Dedifferentiated amniotic fluid mesenchymal stem cell (primary cell): ENCODE measurements around the gene MAP4.
"Not testable (repeated sequence)": the region's sequence is repeated elsewhere in the genome, so short reads cannot be mapped to it uniquely, and the experiment has no call there.

ENCODE experiments used
- DNase-seq: peaks from one replicate; pipeline ENCODE4 v3.0.0-alpha.2; 2016; ENCODE audit errors: extremely low spot score

Gene MAP4

DNA sequence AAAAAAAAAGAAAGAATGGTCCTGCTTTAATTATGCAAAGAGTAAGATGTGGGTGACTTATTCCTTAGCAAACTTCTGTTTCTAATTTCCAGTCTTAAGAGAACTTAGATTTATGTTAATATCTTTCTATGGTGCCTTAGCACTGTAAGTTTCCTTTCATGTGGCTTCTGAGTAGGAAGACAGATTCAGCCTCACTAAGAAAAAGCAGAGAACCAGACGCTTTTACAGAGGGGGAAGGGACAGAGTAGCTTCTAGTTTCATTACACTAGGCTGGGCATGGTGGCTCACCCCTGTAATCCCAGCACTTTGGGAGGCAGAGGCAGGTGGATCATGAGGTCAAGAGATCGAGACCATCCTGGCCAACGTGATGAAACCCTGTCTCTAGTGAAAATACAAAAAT lies 118.3 kb downstream of the MAP4 start:
- DNase-seq: no peak

DNA sequence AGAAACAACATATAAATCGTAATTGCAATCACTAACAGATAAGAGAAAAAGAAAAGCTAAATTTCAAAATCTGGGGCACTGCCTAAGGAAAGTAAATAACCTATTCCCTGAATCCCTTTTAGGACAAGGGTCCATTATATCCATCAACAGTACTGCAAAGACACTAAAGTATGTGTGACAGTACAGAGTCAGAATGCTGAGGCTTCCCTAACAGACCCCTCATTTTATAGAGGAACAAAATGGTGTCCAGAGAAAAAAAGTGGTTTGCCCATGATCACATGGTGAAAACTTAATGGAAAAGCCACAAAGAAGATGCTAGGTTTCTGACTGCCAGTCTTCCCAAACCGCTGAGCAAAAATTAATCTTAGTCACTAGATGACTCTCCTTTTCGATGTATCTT lies 119.5 kb downstream of the MAP4 start:
- no peak for DNase-seq

DNA sequence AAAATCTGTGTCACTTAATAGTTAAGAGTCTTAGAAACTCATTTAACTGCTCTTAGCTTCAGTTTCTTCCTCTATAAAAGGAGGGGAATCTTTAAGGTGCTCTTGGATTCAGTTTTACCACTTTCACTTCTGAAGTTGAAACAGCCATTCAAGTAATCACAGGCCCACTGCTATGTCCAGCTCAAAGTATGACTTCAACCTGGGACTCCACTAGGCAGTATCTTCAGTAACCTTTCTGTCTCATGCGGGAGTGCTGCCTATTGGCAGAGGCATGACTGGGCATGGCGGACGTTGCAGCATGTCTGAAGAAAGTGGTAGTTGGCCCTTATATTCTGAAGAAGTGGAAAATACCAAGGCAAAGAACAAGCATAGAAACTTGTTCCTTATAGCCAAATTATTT lies 121.0 kb downstream of the MAP4 start:
- DNase-seq: no peak

DNA sequence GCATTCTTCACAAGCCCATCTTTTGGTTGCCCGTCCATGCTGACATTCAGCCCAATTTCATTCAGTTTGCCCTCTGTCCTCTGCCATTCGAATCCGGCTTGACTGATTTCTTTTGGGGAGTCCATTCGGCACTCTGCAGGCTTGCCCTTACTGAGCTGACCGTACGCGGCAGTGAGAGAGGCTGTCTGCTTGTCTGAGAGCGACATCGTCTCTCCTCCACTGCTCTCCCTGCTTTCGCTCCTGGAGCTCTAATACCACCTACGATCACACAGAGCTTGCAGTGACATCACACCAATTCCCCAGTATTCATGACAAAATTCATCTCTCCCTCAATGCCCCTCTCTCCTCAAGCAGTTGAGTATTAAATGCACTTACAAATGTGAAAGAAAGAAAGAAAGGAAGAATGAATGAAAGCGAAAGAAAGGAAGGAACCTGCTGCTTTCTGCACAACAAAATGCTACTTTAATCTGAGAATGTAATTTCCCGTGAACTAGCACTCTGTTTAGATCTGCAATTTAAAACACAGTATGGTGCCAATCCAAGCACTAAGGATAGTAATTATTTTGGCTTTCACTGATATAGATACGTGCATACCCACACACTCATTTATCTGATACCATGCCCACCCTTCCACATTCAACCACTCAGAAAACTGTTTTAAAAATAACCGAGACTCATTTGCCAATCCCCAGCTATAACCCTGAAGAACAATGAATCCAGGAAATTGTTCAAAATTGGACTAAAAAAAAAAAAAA lies 123.8 kb downstream of the MAP4 start:
- no peak for DNase-seq

DNA sequence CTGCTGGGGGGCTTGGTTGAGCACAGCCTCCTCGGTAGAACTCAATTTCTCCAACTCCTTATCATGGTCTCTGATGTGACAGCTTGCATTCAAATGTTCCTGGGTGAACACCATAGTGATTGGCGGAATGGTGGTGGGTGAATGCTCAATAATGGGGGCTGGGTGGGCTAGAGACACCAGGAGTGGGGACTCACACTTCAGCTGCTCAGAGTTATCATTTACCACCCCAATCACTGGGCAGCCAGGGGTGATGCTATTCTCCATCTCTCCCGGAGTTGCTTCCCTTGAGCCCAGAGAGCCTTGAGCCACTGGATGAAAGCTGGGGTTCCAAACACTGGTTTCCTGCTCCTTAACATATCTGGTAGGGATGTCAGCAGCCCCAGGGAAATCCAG lies 124.6 kb downstream of the MAP4 start:
- DNase-seq: no peak

DNA sequence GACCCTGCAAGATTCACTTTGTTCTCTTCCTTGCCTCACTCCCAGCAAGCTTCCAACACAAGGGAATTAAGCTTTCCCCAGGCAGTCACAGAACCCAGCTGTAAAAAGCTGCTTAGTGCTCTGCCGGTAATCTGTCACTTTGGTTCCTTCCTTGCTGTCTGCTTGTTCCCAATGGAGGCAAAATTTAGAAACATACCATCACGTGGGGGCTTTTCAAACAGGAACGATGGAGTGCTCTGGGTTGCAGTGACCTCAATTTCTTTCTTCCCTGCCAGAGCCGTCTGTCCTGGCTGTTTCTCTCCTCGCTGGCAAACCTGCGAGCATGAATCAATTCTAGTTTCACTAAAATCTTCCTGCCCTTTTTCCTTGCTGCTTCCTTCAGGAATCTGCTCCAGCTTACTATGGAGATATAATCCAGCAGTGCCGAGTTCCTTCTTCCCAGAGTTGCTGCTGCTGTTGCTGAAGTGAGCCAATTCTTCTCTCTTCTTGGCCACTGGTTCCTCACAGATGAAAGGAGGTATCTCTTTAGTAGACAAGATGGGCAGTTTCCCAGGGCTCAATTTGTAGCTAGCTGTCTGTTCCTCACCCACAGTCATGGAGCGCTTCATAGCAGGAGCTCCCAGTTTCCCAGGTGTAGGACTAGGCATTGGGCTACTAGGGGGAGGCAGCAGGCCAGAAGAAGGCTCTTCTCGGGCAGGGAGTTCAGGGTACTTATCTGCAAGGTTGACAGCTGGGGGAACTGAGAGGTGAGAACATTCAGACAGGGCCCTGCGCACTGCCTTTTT lies 125.2 kb downstream of the MAP4 start:
- no peak for DNase-seq

DNA sequence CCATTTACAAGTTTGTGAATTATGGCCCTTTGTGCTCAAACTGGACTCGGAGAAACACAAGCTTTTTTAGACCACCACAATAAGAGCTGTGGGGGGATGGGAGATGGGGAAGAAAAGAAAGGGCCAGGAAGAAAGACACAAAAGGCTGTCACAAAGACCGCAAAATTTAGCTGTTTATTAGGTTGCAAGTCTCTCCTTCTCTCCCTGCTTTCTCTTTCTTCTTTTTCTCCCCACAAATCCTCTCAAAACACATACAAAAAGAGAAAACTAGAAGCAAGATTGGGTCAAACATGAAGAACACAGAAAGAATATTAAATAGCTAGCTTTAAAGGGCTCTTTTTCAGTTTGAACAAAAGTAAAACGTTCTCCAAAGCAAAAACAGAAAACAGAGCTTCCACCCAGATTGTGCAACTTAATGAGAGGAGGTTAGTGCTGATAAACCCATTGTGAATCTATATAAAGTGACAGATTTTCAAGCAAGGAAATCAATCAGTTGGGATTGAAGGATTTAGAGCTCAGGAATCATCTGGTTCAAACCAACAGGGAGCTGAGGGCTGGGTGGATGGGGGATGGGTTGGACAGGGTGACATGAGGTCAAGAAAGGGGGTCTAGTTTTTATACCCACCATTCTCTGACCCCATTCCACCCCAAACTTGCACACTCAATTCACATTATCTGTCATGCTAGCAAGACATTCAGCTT lies 125.9 kb downstream of the MAP4 start:
- no peak for DNase-seq

DNA sequence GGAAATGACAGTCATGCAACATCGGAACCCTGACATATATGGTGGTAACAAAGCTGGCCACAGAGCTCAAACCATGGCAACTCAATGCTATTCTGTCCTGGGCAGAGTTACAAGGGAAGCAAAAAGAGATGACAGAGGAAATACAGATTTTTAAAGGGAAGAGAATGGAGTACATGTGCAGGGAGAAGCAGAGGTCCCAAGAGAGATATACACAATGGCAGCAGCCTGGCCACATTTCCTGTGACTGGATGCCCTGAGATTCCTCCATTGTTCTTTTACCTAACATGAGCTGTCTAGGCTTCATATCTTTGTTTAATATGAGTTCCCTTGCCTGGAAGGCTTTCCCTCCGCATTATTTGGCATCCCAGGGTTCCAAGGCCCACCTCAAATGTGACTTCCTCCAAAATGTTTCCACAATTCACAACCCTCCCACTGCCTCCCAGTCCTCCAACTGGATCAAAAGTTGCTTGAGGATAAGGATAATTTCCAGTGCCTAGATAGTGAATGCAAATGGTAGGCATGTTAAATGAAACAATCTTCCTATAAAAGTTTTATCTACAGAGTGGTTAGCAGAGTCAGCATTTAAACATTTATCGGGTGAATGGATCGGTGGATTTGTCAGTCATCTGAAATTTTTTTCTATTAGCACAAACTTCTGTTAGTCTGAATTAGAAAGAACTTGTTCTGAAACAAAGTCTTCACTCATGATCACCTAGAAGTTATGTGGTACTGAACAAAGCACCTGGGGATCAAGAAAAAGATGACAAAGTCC lies 127.0 kb downstream of the MAP4 start:
- no peak for DNase-seq

DNA sequence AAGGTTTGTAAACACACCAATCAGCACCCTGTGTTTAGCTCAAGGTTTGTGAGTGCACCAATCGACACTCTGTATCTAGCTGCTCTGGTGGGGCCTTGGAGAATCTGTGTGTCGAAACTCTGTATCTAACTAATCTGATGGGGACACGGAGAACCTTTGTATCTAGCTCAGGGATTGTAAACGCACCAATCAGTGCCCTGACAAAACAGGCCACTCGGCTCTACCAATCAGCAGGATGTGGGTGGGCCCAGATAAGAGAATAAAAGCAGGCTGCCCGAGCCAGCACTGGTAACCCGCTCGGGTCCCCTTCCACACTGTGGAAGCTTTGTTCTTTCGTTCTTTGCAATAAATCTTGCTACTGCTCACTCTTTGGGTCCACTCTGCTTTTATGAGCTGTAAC lies 128.2 kb downstream of the MAP4 start:
- DNase-seq: not testable (repeated sequence)

DNA sequence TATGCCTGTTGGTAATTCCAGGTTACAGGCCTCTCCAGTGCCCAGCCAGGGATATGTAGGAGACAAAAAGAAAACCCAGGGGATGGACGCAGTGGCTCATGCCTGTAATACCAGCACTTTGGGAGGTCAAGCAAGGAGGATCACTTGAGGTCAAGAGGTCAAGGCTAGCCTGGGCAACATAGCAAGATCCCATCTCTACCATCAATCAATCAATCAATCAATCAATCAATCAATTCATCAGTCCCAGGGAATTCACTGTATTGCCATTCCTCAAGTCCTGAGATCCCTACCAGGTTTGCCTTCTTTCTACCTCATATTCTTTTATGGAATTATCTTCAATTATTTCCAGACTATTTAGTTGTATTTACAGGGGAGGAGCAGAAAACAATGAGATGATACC lies 131.0 kb downstream of the MAP4 start:
- DNase-seq: no peak

DNA sequence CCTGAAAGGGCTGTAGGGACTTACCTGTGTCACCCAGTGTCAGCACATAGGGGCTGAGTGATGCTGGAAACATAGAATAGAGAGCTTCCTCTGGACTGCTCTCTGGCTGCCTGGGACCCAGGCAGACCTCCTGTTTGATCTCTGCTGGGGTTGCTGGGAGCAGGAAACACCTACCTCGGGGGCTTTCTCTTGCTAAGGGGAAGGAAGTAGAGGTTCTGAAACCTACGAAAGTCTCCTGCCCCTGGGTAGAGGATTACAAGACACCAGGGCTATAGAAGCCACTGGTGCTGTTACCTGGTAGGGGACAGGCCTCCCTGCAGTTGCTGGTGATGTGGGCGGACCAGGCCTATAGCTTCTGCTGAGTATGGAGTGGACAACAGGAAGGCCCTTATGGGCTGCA lies 131.6 kb downstream of the MAP4 start:
- no peak for DNase-seq

DNA sequence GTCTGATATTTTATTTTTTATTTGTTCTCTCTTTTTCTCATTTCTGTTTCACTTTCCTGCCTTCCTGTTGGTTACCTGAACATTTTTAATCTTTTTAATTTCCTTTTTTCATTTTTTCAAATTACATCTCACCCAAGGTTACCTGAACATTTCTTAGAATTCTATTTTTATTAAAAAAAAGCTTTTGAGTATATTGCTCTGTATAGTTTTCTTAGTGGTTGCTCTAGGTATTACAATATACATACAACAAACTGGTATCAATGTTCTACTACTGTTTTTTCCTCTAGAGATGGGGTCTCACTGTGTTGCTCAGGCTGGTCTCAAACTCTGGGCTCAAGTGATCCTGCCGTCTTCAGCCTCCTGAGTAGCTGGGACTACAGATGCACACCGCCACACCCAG lies 133.9 kb downstream of the MAP4 start:
- DNase-seq: no peak

DNA sequence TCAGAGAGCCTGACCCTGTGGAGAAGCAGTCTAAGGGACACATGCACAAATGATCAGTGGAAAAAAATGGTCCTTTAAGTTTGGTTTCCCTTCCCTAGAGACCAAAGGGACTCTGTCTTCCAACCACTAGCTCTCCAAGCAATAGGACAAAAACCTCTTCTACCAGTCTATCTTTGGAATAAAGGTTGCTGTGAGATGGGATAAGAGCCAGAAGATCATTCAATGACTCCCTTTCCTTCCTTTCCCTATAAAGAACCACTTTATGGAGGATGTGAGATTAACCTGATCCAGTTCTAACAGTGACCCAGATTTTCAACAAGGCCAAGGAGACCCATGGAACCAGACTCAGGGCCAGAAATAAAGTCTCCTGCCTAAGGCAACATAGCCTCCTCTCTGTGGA lies 138.5 kb downstream of the MAP4 start:
- DNase-seq: no peak

DNA sequence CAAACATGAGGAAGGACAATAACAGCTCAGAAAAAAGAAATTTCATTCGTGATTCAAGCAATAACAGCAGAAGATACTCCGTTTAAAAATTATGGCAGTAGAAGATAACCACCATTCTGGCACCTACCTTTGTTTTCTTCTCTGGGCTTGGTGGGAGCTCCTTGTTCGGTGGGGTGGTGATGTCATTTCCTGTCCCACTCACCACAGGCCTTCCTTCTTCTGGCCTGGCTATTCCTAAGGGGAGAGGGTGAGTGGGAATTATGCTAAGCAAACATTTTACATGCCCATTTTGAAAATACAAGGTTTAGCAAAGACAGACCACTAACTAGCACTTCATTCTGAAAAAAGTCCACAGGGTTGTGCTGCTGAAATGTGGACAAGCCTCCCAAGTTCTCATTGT lies 138.9 kb downstream of the MAP4 start:
- DNase-seq: no peak

DNA sequence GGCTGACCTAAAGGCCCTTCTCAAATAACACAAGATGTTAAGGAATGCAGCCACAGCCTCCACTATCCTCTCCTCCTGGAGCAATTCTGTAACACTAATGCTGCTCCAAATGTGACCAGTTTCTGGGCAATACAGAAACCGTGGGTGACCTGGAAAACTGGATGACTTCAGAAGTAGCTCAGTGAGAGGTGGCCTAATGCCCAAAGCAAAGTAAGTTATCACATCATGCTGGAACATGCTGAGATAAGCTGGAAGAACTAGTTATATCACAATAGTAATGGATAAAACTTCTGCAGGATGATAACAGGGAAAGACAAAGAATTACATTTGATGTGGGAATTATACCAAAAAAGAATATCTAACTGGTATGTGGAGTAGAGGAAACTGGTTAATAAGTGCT lies 141.3 kb downstream of the MAP4 start:
- DNase-seq: no peak

DNA sequence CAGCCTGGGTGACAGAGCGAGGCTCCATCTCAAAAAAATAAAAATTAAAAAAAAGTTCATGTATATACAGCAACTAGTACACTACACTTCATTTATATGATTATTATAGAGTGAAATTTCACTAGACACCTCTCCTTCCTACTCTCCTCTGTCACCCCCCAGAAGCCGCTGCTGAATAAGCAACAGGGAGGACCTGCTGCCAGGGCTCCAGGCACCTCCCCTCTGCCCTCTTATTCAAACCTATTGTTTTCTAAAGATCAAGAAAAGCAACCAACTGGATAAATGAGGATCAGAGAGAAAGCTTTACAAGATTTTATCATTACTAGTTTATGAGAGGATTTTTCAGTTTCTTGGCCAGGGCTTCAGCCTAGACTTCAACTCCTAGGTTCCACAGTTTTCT lies 141.8 kb downstream of the MAP4 start:
- DNase-seq: no peak

DNA sequence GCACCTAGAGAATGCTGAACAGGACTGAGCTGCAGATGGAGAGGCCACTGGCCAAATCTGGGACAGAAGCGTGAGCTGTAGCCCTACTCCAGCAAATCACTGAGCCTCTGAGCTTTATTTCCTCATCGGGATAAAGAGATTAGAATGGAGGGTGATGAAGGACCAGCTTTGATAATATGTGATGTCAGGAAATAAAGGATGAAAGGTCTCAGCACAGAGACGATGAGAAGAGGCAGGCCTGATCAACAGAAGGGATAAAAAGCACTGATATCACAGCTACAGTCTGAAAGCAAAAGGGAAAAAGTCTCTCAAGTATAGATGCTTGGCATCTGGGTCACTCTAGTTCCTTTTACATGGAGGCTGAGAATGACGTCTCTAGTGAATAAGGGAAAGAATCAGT lies 143.3 kb downstream of the MAP4 start:
- no peak for DNase-seq

DNA sequence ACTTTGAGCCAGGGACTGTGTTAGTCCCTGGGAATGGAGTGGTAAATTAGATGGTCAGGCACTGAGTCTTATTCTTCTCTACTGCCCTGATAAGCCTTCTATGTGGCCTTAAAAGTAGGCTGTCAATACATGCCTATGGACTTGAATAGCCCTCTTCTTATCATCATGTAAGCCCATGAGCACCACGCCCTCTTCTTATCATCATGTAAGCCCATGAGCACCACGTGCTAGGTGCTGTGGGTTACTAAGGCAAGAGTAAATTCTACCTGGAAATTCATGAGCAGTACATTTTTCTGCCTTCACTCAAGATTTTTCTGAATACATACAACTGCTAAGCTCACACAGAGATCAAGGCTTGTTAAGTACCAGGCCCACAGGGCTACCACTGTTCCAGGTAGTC lies 144.8 kb downstream of the MAP4 start:
- no peak for DNase-seq

DNA sequence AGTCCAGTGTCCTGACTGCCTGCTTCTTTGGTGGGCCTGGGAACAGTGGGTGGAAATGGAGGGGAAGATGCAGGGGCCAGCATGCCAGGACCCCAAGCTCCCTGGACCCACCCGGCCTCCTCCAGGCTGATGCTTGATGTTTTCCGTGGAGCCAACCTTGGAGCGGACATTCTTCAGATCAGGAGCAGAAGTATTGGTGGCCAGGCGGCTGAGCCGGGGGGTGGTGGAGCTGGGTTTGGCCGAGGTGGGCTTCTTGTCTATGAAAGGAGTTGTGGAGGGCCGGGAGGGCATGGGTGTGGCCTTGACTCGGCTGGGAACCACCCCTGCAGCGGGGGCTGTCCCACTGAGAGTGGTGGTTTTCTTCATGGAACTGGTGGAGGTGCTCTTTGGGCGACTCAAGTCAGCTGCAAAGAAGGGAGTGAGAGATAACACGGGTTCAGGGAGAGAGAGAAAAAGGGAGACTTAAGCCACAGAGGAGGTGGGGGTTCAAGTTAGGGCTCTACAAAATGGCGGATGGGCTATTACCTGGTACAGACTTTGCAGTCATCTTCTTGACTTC lies 145.4 kb downstream of the MAP4 start:
- no peak for DNase-seq

DNA sequence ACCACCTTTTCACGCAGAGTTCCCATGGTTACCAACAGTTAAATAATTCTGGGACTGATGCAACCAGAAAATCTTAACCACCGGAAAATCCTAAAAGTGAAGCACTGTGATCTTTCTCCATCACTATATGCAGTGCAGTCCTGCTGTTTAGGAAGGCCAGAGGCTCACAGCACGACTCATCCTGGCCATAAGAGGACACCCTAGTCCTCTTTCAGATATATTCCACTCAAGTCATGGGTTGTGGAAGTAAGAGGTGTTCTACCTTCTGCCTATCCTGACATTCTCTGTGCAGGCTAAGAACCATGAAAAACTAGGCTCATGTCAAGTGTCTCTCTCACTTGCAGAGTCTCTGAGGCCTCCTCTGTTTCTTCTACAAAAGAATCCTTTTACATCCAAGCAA lies 146.1 kb downstream of the MAP4 start:
- DNase-seq: no peak

DNA sequence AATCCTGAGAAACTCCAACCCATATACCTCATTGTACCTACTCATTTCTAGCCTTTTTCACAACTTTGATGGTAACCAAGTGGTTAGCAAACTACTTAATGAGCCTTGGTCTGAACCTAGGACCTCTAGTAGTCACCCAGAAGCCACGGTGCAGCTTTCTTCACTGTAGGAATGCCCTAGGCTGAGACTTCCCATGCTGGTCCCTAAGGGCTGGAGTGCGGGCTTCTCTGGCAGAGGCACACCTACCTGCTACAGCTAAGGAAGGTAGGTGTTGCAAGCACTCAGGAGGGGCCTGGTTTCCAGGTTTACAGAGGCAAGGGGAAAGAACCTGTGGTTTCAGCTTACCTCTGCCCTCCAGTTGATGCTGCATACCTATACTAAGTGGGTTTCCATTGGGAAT lies 147.9 kb downstream of the MAP4 start:
- no peak for DNase-seq
